Calu3 (cell line): ENCODE data around the gene URI1. TPM values are rescaled to one million over a fixed set of nuclear protein-coding genes. Genes with fewer than 3 reads are reported as not detected.
"Not testable (repeated sequence)": the region's sequence is repeated elsewhere in the genome, so short reads cannot be mapped to it uniquely, and the experiment has no call there.

Experiments
- BruUV-seq: library from RNA; stranded (reverse); fragments of 400-500 nt; replicated peaks from 2 replicates; lab custom pipeline; 2021; lab: Mats Ljungman, UMichigan
- CTCF ChIA-PET: fragments of 300-600 bp; sonication (Branson Sonifier 250); formaldehyde crosslinking; loops from one replicate; lab custom pipeline; 2022; ENCODE audit warnings: antibody characterized with exemption; lab: Charles Lee
- DNase-seq: peaks from one replicate; pipeline ENCODE4 v3.0.0; 2022
- H3K27ac Mint-ChIP-seq: one replicate; pipeline ENCODE4 v1.8.0; 2022; ENCODE audit warnings: mixed read lengths; ENCODE audit not compliant: unreplicated experiment
- H3K27me3 Mint-ChIP-seq: one replicate; pipeline ENCODE4 v1.8.0; 2022; ENCODE audit warnings: mixed read lengths; ENCODE audit not compliant: unreplicated experiment
- H3K36me3 Mint-ChIP-seq: one replicate; pipeline ENCODE4 v1.8.0; 2022; ENCODE audit warnings: mild to moderate bottlenecking, moderate library complexity, mixed read lengths; ENCODE audit not compliant: insufficient read depth, unreplicated experiment
- H3K4me1 Mint-ChIP-seq: one replicate; pipeline ENCODE4 v1.8.0; 2022; ENCODE audit warnings: mild to moderate bottlenecking, low read depth, mixed read lengths; ENCODE audit not compliant: unreplicated experiment
- H3K4me3 Mint-ChIP-seq: one replicate; pipeline ENCODE4 v1.8.0; 2022; ENCODE audit warnings: mild to moderate bottlenecking, low read depth, moderate library complexity, mixed read lengths; ENCODE audit not compliant: unreplicated experiment
- H3K9me3 Mint-ChIP-seq: one replicate; pipeline ENCODE4 v1.8.0; 2022; ENCODE audit warnings: low read depth, mixed read lengths; ENCODE audit not compliant: unreplicated experiment
- intact Hi-C: fragments of 100-400 bp; cut with micrococcal nuclease; formaldehyde crosslinking; loops from one replicate; pipeline ENCODE4 v1.10.0; 2022; ENCODE audit not compliant: unreplicated experiment
- total RNA-seq: library from RNA; stranded (reverse); gene quantifications from 2 replicates; pipeline ENCODE4 v1.2.3, GENCODE V29; 2022
- TF ChIP-seq, protein P1 (sequence below): fragments of 200-600 bp; IDR thresholded peaks from one replicate; pipeline ENCODE4 v1.8.0; 2022; ENCODE audit warnings: antibody characterized with exemption; ENCODE audit not compliant: unreplicated experiment

URI1 gene
- total RNA-seq, 1 experiment from 2014 or later: 50.6 TPM

DNA sequence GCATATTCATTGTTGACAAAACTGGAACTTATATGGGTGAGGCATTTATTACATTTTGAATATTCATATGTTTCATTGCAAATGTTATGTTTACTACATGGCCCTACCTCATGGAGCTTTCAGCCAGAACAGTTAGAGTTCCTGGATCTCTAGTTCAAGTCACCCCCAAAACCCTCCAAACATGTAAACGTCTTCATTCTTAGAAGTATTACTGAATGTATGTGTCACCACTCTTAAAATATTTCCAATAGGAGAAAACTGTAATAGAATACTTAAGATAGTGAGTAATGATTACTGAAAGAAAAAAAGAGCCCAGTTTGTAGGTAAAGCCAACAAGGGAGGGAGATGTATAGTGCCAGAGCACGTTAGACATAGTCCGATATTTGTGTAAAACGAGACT lies 23.5 kb downstream of the URI1 start:
- Mint-ChIP-seq H3K27ac (no peak overlapping the region), H3K27me3 (no peaks in the 10 kb centered on the region), H3K4me3 (no peak overlapping the region), H3K36me3 (no peaks in the 10 kb centered on the region), H3K4me1 (peaks cover 23% of the 10 kb centered on the region), H3K9me3 (no peaks in the 10 kb centered on the region)
- CTCF ChIA-PET: no interaction called here
- BruUV-seq: no TSS peak
- TF ChIP-seq, protein P1, sequence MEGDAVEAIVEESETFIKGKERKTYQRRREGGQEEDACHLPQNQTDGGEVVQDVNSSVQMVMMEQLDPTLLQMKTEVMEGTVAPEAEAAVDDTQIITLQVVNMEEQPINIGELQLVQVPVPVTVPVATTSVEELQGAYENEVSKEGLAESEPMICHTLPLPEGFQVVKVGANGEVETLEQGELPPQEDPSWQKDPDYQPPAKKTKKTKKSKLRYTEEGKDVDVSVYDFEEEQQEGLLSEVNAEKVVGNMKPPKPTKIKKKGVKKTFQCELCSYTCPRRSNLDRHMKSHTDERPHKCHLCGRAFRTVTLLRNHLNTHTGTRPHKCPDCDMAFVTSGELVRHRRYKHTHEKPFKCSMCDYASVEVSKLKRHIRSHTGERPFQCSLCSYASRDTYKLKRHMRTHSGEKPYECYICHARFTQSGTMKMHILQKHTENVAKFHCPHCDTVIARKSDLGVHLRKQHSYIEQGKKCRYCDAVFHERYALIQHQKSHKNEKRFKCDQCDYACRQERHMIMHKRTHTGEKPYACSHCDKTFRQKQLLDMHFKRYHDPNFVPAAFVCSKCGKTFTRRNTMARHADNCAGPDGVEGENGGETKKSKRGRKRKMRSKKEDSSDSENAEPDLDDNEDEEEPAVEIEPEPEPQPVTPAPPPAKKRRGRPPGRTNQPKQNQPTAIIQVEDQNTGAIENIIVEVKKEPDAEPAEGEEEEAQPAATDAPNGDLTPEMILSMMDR: no peak
- no peak for DNase-seq
- intact Hi-C loops: no loop called here

DNA sequence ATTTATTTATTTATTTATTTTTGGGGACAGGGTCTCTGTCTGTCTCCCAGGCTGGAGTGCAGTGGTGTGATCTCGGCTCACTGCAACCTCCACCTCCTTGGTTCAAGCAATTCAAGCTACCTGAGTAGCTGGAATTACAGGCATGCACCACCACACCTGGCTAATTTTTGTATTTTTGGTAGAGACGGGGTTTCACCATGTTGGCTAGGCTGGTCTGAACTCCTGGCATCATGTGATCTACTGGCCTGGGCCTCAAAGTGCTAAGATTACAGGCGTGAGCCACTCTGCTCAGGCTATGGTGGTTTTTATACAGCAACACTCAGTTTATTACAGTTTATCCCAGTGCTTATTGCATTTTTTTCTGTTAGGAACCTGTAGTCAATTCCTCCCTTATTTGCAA lies 24.1 kb downstream of the URI1 start:
- DNase-seq, CTCF ChIA-PET, H3K9me3 Mint-ChIP-seq, H3K27ac Mint-ChIP-seq, H3K36me3 Mint-ChIP-seq, BruUV-seq, intact Hi-C loops, H3K4me3 Mint-ChIP-seq, H3K27me3 Mint-ChIP-seq: not testable (repeated sequence)
- peaks cover 23% of the 10 kb centered on the region for H3K4me1 Mint-ChIP-seq

DNA sequence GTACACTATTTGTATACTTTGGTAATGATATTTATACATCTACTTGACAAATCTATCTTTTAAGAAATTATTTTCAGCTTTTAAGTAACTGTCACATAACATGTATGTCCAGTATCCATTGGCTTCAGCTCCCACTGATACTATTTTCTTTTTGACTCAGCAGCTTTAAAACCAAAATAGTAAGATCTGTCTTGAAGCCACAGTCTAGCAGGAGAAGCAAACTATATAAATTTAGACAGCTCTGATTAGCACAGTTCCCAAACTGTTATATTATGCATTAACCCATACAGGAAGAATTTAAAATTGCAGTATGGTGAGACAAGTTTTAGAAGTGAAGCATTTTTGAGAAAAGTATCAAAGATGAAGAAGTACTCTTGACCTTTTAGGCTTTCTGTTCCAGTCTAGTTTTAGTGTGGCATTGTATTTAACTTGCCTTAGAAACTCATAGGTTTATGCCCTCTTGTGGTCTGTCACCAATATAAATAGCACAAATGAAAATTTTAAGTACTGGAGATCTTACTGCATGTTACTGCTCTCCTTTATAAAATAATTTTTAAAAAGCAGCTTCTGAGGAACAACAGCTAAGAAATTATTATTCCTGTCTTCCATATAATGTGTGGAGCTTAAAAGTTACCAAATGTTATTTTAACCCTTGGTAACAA lies 24.7 kb downstream of the URI1 start:
- H3K27ac Mint-ChIP-seq: no peak overlapping the region
- no peaks in the 10 kb centered on the region for H3K27me3 Mint-ChIP-seq
- H3K9me3 Mint-ChIP-seq: no peaks in the 10 kb centered on the region
- intact Hi-C loops: no loop called here
- CTCF ChIA-PET: no interaction called here
- peaks cover 23% of the 10 kb centered on the region for H3K4me1 Mint-ChIP-seq
- H3K4me3 Mint-ChIP-seq: no peak overlapping the region
- TF ChIP-seq, protein P1: no peak
- DNase-seq: no peak
- no TSS peak for BruUV-seq
- H3K36me3 Mint-ChIP-seq: no peaks in the 10 kb centered on the region

DNA sequence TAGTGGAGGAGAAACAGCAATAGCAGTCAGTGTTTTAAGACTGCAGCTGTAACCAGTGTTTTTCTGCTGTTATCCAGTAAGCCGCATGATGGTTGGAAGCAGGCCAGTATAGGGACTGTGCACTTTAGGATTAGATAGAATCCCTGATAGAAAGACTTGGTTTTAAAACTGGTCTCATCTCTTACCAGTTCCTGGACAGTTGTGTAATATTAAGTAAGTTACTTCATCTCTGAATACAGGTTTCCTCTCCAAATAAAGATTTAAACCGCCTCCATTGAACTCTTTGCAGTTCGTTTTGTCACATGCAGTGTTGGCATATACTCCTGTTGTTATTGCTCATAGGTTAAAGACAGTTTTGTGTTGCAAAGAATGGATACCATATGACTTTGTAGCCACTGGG lies 25.6 kb downstream of the URI1 start:
- intact Hi-C loops: no loop called here

More for the DNA sequence above, 25.6 kb downstream of the URI1 start:
- TF ChIP-seq, protein P1: no peak
- H3K9me3 Mint-ChIP-seq: no peaks in the 10 kb centered on the region
- no TSS peak for BruUV-seq
- H3K4me3 Mint-ChIP-seq: no peak overlapping the region
- H3K27me3 Mint-ChIP-seq: no peaks in the 10 kb centered on the region
- no peak for DNase-seq
- H3K27ac Mint-ChIP-seq: no peak overlapping the region
- CTCF ChIA-PET: interaction anchor here (0.6 kb wide), 1 partner anchor 24 kb away, joined by 3 read pairs; no protein-coding TSS in a partner anchor
- H3K36me3 Mint-ChIP-seq: no peaks in the 10 kb centered on the region
- H3K4me1 Mint-ChIP-seq: peaks cover 23% of the 10 kb centered on the region
